HG03066 (cell line): ENCODE measurements around the gene DPPA4.

Experiments used
- ATAC-seq: cut with Tn5 transposase; IDR thresholded peaks from one replicate; pipeline ENCODE4 v1.9.1; 2021; ENCODE audit warnings: low read depth; ENCODE audit not compliant: unreplicated experiment

Gene DPPA4

GRCh38 chr3:109339714-109340648 lies 2.6 kb upstream of the DPPA4 start:
- ATAC-seq: no peak

GRCh38 chr3:109339197-109339596 lies 1.9 kb upstream of the DPPA4 start:
- ATAC-seq: no peak

- no peak for ATAC-seq
These were observed 976 bp upstream of the DPPA4 start for GRCh38 chr3:109338322-109338721.

- no peak for ATAC-seq
These were observed 970 bp downstream of the DPPA4 start for GRCh38 chr3:109336291-109336861.

- ATAC-seq: no peak
These were observed 2.8 kb downstream of the DPPA4 start for GRCh38 chr3:109334572-109334971.

- ATAC-seq: no peak
These were observed 5.7 kb downstream of the DPPA4 start for GRCh38 chr3:109331692-109332091.

- no peak for ATAC-seq
These were observed 6.9 kb downstream of the DPPA4 start for GRCh38 chr3:109330405-109330804.

GRCh38 chr3:109328202-109328601 lies 9.1 kb downstream of the DPPA4 start:
- ATAC-seq: no peak

GRCh38 chr3:109325657-109326056 lies 11.7 kb downstream of the DPPA4 start:
- ATAC-seq: no peak

- ATAC-seq: no peak
These were observed 12.2 kb downstream of the DPPA4 start for GRCh38 chr3:109325109-109325508.

- ATAC-seq: no peak
These were observed 21.1 kb downstream of the DPPA4 start, which contains the start of gene DPPA2 for GRCh38 chr3:109316162-109316730. DPPA2 (minus strand) TSS chr3:109316517; CDS start chr3:109314542, 1,975 bp downstream.

- no peak for ATAC-seq
These were observed 24.3 kb downstream of the DPPA4 start for GRCh38 chr3:109313061-109313460.

- ATAC-seq: no peak
These were observed 39.9 kb downstream of the DPPA4 start for GRCh38 chr3:109297496-109297895.

GRCh38 chr3:109284071-109284470 lies 53.3 kb downstream of the DPPA4 start:
- no peak for ATAC-seq

- ATAC-seq: no peak
These were observed 58.8 kb downstream of the DPPA4 start for GRCh38 chr3:109278546-109278945.

- no peak for ATAC-seq
These were observed 59.2 kb downstream of the DPPA4 start for GRCh38 chr3:109278141-109278540.
